Measurements from ENCODE around the gene UBAP2. TPM values are rescaled to one million over a fixed set of nuclear protein-coding genes. Genes with fewer than 3 reads are reported as not detected.
A peak's percentile ranks its signal among the peaks of the same experiment; 100 is the strongest.

UBAP2 gene
- total RNA-seq, 2 donors from 2014 or later = 48.2 to 50.3 TPM

DNA sequence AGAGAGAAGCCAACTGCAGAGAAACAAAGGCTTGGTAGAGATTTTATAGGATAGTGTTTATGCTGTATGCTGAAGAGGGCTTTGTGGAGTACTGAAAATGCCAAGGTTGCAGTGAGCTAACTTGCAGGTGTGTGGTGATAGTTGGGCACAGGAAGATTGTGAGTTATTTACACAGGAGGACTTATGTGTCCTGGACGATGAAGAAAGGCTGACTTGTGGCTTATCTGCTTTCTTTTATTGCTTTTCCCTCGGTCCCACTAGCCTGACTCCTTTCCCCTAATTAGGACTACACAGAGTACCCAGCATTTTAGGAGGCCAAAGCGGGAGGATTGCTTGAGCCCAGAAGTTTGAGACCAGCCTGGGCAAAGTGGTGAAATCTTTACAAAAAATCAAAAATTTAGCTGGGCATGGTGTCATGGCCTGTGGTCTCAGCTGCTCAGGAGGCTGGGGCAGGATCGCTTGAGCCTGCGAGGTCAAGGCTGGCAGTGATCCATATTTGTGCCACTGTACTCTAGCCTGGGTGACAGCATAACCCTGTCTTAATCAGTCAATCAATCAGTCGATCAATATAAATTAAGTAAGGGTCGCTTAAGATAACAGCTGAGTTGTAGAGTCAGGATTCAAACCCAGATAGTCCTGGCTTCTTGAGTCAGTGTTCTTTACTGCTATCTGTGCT lies 169.9 kb downstream of the UBAP2 start:
- no peak for ATAC-seq
- DNase-seq (ENCODE audit: low spot score in 2 of 2) = no peak
- Mint-ChIP-seq H3K27ac (peak overlapping the region; percentile 39 to 88), H3K9me3 (no peaks in the 10 kb centered on the region), H3K36me3 (peaks cover 0 to 8% of the 10 kb centered on the region in 2 donors)

DNA sequence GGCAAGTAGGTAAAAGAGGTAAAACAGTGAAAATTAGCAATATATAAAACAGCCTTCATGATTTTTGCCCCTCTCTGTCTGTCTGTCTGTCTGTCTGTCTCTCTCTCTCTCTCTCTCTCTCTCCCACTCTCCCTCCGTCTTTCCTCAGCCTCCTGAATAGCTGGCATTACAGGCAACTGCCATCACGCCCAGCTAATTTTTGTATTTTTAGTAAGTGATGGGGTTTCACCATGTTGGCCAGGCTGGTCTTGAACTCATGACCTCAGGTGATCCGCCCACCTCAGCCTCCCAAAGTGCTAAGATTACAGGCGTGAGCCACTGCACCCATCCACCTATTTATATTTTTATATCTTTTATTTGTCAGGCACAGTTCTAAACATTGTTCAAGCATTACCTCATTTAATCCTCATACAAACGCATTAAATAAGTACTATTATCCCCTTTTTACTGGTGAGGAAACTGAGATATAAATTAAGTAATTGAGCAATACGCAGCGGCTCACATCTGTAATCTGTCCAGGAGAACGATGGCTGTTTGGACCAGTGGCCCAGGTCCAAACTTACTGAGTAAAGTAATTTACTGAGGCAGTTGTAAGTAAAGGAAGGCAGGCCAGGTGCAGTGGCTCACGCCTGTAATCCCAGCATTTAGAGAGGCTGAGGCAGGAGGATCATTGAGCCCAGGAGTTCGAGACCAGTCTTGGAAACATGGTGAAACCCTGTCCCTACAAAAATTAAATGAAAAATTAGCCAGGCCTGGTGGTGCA lies 170.8 kb downstream of the UBAP2 start:
- H3K36me3 Mint-ChIP-seq = peaks cover 0 to 8% of the 10 kb centered on the region in 2 donors
- ATAC-seq = no peak
- no peak for DNase-seq (ENCODE audit: low spot score in 2 of 2)
- no peaks in the 10 kb centered on the region for H3K9me3 Mint-ChIP-seq
- H3K27ac Mint-ChIP-seq = peak overlapping the region; percentile 39 to 88

Other genes with a start within 250 kb of the UBAP2 start
- gene UBE2R2, start 231.7 kb downstream of the UBAP2 start, total RNA-seq = 10 to 100 TPM; 44.4 to 50.1 TPM
- 10 to 100 TPM; 35.1 to 42.4 TPM for gene DCAF12, start 77.8 kb upstream of the UBAP2 start, total RNA-seq
- gene UBAP1, start 130.2 kb upstream of the UBAP2 start, total RNA-seq = 10 to 100 TPM; 34.8 to 35.2 TPM